ENCODE measurements around the gene XPA.
A peak's percentile ranks its signal among the peaks of the same experiment; 100 is the strongest.
"Not testable (repeated sequence)": the region's sequence is repeated elsewhere in the genome, so short reads cannot be mapped to it uniquely, and the experiment has no call there.

Gene XPA

GRCh38 chr9:97696803-97697601 is at the start of gene XPA:
Gene XPA (minus strand): TSS chr9:97697340. CDS start chr9:97697292, 48 bp downstream.
- Histone ChIP-seq H3K27ac (ENCODE audit: low read depth, low read length) (no peak within 1 kb of the TSS; the same call in 1 of the 2 replicates), H3K9me3 (ENCODE audit: control insufficient read depth, insufficient read depth, low read depth, low read length) (no peaks in the 10 kb centered on the region), H3K27me3 (ENCODE audit: control insufficient read depth, insufficient read depth, low read length) (peaks cover 18% of the 10 kb centered on the region), H3K9ac (ENCODE audit: low read length) (peak within 1 kb of the TSS; percentile 82), H3K4me3 (ENCODE audit: low read depth, low read length) (peak within 1 kb of the TSS; percentile 93), H3K4me1 (ENCODE audit: control insufficient read depth, insufficient read depth, low read length) (peaks cover 11% of the 10 kb centered on the region; the same call in 1 of the 2 replicates), H3K36me3 (ENCODE audit: control insufficient read depth, insufficient read depth, low read length) (0 out of 2 replicates have a peak, but pooled peaks cover 4% of the 10 kb centered on the region)

DNA sequence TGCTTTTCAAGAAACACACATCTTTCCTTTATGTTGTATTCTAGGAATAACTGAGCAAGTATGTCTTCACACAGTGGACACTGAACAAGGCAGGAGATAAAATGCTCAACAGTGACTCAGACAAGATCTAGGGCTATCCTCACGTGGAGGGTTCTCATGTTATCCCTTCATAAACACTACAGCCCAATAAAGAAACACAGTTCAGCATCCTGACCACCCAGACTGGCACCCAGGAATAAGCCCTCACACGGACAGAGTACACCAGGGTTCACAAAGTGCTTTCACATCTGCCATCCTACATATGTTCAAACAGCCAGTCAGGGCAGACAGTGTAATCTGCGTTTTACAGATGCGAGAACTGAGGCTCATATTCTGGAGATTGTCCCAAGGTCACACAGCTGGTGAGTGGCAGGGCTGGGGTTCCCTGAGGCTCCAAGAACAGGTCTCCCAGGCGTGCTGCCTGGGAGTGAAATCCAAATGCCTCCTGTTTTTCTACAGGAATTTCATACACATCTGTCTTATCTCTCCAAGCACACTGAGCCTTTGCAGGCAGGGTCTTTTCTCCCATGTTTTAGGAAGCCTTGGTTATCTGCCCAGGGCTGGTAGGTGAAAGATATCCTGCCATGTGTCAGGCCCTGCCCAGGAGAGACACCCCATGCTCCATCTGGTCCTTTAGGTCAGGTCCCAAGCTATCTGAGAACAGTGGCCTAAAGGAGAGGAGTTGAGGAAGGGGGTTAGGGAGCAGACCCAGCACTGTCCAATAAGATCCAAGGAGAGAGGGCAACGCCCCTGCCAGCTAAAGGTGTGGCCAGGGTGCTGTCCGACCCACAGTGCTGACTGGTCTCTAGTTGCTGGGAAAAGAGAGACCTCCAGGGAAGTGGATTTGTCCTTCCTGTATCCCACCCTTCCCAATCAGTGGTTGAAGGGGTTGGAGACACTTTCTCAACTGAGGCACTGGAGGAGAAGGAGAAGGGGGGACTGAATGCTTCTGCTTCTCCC is 47.9 kb upstream of the XPA start:
- H3K9ac ChIP-seq (ENCODE audit: low read length) = no peak overlapping the region
- H3K27ac ChIP-seq (ENCODE audit: low read depth, low read length) = no peak overlapping the region
- no peak overlapping the region for H3K4me3 ChIP-seq (ENCODE audit: low read depth, low read length)
- H3K9me3 ChIP-seq (ENCODE audit: control insufficient read depth, insufficient read depth, low read depth, low read length) = peaks cover 7% of the 10 kb centered on the region; the same call in 1 of the 2 replicates
- peaks cover 57% of the 10 kb centered on the region for H3K27me3 ChIP-seq (ENCODE audit: control insufficient read depth, insufficient read depth, low read length)
- H3K4me1 ChIP-seq (ENCODE audit: control insufficient read depth, insufficient read depth, low read length) = peaks cover 13% of the 10 kb centered on the region
- no peaks in the 10 kb centered on the region for H3K36me3 ChIP-seq (ENCODE audit: control insufficient read depth, insufficient read depth, low read length)

DNA sequence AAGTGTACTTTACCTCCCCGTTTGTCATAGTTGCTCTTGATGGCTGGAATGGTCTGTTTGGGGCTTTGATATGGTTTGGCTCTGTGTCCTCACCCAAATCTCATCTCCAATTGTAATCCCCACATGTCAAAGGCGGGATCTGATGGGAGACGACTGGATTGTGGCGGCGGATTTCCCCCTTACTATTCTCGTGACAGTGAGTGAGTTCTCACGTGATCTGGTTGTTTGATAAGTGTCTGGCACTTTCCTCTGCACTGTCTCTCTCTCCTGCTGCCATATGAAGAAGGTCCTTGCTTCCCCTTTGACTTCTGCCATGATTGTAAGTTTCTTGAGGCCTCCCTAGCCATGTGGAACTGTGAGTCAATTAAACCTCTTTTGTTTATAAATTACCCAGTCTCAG is 46.9 kb upstream of the XPA start:
- Histone ChIP-seq H3K4me1 (ENCODE audit: control insufficient read depth, insufficient read depth, low read length) (peaks cover 13% of the 10 kb centered on the region), H3K27me3 (ENCODE audit: control insufficient read depth, insufficient read depth, low read length) (peaks cover 67% of the 10 kb centered on the region)
- not testable (repeated sequence) for H3K27ac ChIP-seq (ENCODE audit: low read depth, low read length); H3K9me3 ChIP-seq (ENCODE audit: control insufficient read depth, insufficient read depth, low read depth, low read length); H3K36me3 ChIP-seq (ENCODE audit: control insufficient read depth, insufficient read depth, low read length); H3K9ac ChIP-seq (ENCODE audit: low read length); H3K4me3 ChIP-seq (ENCODE audit: low read depth, low read length)

GRCh38 chr9:97742545-97742944 is 45.4 kb upstream of the XPA start:
- H3K9me3 ChIP-seq (ENCODE audit: control insufficient read depth, insufficient read depth, low read depth, low read length) = peaks cover 7% of the 10 kb centered on the region; the same call in 1 of the 2 replicates
- H3K9ac ChIP-seq (ENCODE audit: low read length) = no peak overlapping the region
- no peak overlapping the region for H3K27ac ChIP-seq (ENCODE audit: low read depth, low read length)
- peaks cover 70% of the 10 kb centered on the region for H3K27me3 ChIP-seq (ENCODE audit: control insufficient read depth, insufficient read depth, low read length)
- no peak overlapping the region for H3K4me3 ChIP-seq (ENCODE audit: low read depth, low read length)
- H3K36me3 ChIP-seq (ENCODE audit: control insufficient read depth, insufficient read depth, low read length) = no peaks in the 10 kb centered on the region
- H3K4me1 ChIP-seq (ENCODE audit: control insufficient read depth, insufficient read depth, low read length) = peaks cover 11% of the 10 kb centered on the region

DNA sequence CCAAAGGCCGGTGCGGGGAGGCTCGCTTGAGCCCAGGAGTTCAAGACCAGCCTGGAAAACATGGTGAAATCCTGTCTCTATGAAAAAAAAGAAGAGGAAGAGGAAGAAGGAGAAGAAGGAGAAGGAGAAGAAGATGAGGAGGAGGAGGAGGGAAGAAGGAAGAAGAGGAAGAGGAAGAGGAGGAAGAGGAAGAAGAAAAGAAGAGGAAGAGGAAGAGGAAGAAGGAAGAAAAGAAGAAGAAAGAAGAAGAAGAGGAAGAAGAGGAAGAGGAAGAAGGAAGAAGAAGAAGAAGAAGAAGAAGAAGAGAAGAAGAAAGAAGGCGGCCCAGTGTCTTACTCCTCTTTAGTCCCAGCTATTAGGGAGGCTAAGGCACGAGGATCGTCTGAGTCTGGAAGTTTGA is 44.8 kb upstream of the XPA start:
- Histone ChIP-seq H3K4me1 (ENCODE audit: control insufficient read depth, insufficient read depth, low read length) (peaks cover 9% of the 10 kb centered on the region), H3K36me3 (ENCODE audit: control insufficient read depth, insufficient read depth, low read length) (no peaks in the 10 kb centered on the region), H3K27ac (ENCODE audit: low read depth, low read length) (no peak overlapping the region), H3K9me3 (ENCODE audit: control insufficient read depth, insufficient read depth, low read depth, low read length) (peaks cover 7% of the 10 kb centered on the region; the same call in 1 of the 2 replicates), H3K9ac (ENCODE audit: low read length) (no peak overlapping the region), H3K27me3 (ENCODE audit: control insufficient read depth, insufficient read depth, low read length) (peaks cover 70% of the 10 kb centered on the region), H3K4me3 (ENCODE audit: low read depth, low read length) (no peak overlapping the region)

DNA sequence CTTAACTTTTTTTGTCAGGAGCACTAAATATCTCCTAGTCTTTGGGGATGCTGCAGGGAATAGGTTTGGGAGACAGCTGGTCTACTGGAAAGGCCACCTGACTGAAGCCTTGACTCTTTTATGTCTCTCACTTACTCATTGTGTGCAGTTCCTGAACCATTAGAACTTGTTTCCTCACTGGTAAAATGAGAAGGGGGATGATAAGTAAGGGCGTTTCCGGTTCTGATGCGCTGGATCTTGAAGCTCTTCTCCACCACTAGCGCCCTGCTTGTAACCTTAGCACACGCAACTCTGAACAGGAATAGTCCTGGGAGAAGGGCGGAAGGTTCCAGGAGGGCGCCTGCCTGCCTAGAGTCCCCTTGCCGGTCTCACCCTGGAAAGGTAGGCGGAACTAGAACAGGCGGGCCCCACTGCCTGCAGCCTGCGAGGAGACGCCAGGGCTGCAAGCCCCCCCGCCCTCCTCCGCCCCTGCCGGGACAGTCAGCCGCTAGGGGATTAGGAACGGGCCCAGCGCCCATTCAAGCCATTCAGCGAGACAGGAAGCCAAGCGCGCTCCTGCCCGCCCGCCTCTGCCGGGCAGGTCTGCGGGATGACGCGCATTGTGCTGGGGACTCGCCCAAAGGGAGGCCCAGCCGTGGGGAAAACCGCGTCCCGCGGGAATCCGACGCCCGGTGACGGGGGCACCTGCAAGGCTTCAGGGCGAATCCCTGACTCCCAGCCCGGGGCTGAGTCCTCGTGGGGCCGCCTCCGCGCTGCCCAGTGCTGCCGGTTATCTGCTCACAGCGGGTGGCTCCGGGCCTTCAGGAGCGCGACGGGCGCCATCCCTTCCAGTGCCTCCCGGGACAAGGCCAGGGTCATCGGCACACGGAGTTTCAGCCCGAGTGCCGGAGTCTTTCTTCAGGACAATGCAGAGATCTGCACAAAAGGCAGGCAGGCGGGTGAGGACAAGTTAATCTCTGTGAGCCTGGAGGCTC is 44.0 kb upstream of the XPA start:
- H3K4me3 ChIP-seq (ENCODE audit: low read depth, low read length) = peak overlapping the region; percentile 62

GRCh38 chr9:97737429-97737828 is 40.3 kb upstream of the XPA start:
- no peak overlapping the region for H3K4me3 ChIP-seq (ENCODE audit: low read depth, low read length)
- peaks cover 37% of the 10 kb centered on the region for H3K27me3 ChIP-seq (ENCODE audit: control insufficient read depth, insufficient read depth, low read length)
- 0 out of 2 replicates have a peak, but pooled peaks cover 3% of the 10 kb centered on the region for H3K9me3 ChIP-seq (ENCODE audit: control insufficient read depth, insufficient read depth, low read depth, low read length)
- H3K36me3 ChIP-seq (ENCODE audit: control insufficient read depth, insufficient read depth, low read length) = no peaks in the 10 kb centered on the region
- H3K4me1 ChIP-seq (ENCODE audit: control insufficient read depth, insufficient read depth, low read length) = peaks cover 9% of the 10 kb centered on the region
- no peak overlapping the region for H3K27ac ChIP-seq (ENCODE audit: low read depth, low read length)
- H3K9ac ChIP-seq (ENCODE audit: low read length) = no peak overlapping the region

More for the DNA sequence above, 44.0 kb upstream of the XPA start:
- Histone ChIP-seq H3K27me3 (ENCODE audit: control insufficient read depth, insufficient read depth, low read length) (peaks cover 69% of the 10 kb centered on the region), H3K9ac (ENCODE audit: low read length) (peak overlapping the region; percentile 40), H3K36me3 (ENCODE audit: control insufficient read depth, insufficient read depth, low read length) (no peaks in the 10 kb centered on the region), H3K9me3 (ENCODE audit: control insufficient read depth, insufficient read depth, low read depth, low read length) (peaks cover 7% of the 10 kb centered on the region; the same call in 1 of the 2 replicates), H3K27ac (ENCODE audit: low read depth, low read length) (no peak overlapping the region), H3K4me1 (ENCODE audit: control insufficient read depth, insufficient read depth, low read length) (peaks cover 9% of the 10 kb centered on the region)

DNA sequence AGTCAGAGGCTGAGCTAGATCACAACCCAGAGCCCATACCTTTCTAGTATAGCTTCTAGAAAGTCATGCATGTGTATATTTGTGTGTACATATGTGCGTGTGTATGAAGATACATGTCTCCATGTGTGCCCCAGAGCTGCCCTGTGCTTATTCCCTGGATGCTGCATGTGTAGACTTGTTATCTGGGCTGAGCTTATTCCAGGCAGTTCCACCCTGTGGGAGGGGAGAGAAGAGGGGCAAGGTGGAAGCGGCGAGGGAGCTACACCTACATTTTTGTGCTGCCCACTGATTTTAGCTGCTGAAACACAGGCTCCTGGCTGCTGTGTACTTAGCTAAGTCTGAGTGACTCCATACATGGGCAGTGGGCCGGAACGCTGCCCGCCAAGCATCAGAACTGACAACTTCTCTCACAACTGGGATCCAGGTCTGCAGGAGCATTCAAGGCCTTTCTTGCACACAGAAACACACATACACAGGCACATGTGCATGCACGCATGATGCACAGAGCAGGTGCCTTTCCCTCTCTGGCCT is 38.0 kb upstream of the XPA start:
- Histone ChIP-seq H3K4me1 (ENCODE audit: control insufficient read depth, insufficient read depth, low read length) (0 out of 2 replicates have a peak, but pooled peaks cover 3% of the 10 kb centered on the region), H3K9me3 (ENCODE audit: control insufficient read depth, insufficient read depth, low read depth, low read length) (no peaks in the 10 kb centered on the region), H3K27ac (ENCODE audit: low read depth, low read length) (no peak overlapping the region), H3K36me3 (ENCODE audit: control insufficient read depth, insufficient read depth, low read length) (no peaks in the 10 kb centered on the region), H3K4me3 (ENCODE audit: low read depth, low read length) (no peak overlapping the region), H3K27me3 (ENCODE audit: control insufficient read depth, insufficient read depth, low read length) (peaks cover 14% of the 10 kb centered on the region), H3K9ac (ENCODE audit: low read length) (no peak overlapping the region)

DNA sequence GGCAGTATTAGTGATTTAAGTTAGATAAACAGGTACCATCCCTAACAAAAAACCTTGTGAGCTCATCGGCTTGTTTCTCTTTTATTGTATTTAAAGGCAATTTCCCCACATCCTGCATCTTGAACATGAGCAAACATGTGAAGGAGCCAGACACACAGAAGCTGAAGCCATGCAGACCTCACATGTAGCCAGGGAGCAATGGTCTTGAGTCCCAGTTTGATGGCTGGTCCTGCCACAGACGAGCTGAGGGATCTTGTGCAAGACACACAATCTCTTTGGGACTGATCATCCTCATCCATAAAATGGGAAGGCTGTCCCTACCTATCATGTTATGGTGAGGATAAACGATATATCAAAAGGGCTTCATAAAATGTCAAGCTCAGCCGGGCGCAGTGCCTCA is 29.6 kb upstream of the XPA start:
- no peaks in the 10 kb centered on the region for H3K4me1 ChIP-seq (ENCODE audit: control insufficient read depth, insufficient read depth, low read length)
- H3K36me3 ChIP-seq (ENCODE audit: control insufficient read depth, insufficient read depth, low read length) = no peaks in the 10 kb centered on the region
- H3K9ac ChIP-seq (ENCODE audit: low read length) = no peak overlapping the region

GRCh38 chr9:97723819-97724218 is 26.7 kb upstream of the XPA start:
- Histone ChIP-seq H3K4me1 (ENCODE audit: control insufficient read depth, insufficient read depth, low read length) (no peaks in the 10 kb centered on the region), H3K27me3 (ENCODE audit: control insufficient read depth, insufficient read depth, low read length) (peaks cover 12% of the 10 kb centered on the region), H3K4me3 (ENCODE audit: low read depth, low read length) (no peak overlapping the region), H3K36me3 (ENCODE audit: control insufficient read depth, insufficient read depth, low read length) (no peaks in the 10 kb centered on the region), H3K9me3 (ENCODE audit: control insufficient read depth, insufficient read depth, low read depth, low read length) (0 out of 2 replicates have a peak, but pooled peaks cover 6% of the 10 kb centered on the region), H3K9ac (ENCODE audit: low read length) (no peak overlapping the region), H3K27ac (ENCODE audit: low read depth, low read length) (no peak overlapping the region)

More for the DNA sequence above, 29.6 kb upstream of the XPA start:
- no peak overlapping the region for H3K4me3 ChIP-seq (ENCODE audit: low read depth, low read length)
- H3K9me3 ChIP-seq (ENCODE audit: control insufficient read depth, insufficient read depth, low read depth, low read length) = no peaks in the 10 kb centered on the region
- H3K27ac ChIP-seq (ENCODE audit: low read depth, low read length) = no peak overlapping the region
- peaks cover 8% of the 10 kb centered on the region for H3K27me3 ChIP-seq (ENCODE audit: control insufficient read depth, insufficient read depth, low read length)
